Measurements from ENCODE around the gene FOXD2.
A peak's percentile ranks its signal among the peaks of the same experiment; 100 is the strongest.

The FOXD2 gene

GRCh38 chr1:47468709-47469389 lies 31.0 kb downstream of the FOXD2 start:
- DNase-seq (ENCODE audit: low spot score): no peak

DNA sequence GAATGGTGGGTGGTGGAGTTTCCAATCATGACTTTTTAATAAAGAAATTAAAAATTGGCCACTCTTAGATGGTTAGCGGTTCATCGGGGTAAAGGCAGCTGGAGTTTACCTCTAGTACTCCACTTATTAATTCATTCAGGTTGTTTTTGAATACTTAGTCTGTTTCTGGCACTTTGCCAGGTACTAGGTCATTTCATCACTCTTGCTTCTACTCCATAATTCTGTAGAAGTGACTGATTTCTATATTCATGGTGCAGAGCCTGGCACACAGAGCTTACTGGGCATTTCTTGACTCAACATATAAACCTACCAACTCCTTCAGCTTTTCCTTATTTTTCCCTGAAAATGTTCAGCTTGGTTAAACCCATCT lies 31.5 kb downstream of the FOXD2 start:
- DNase-seq (ENCODE audit: low spot score): no peak

- DNase-seq (ENCODE audit: low spot score): no peak
Observed at GRCh38 chr1:47469910-47470309, 32.1 kb downstream of the FOXD2 start.

- DNase-seq (ENCODE audit: low spot score): no peak
Observed at GRCh38 chr1:47471163-47471562, 33.3 kb downstream of the FOXD2 start.

DNA sequence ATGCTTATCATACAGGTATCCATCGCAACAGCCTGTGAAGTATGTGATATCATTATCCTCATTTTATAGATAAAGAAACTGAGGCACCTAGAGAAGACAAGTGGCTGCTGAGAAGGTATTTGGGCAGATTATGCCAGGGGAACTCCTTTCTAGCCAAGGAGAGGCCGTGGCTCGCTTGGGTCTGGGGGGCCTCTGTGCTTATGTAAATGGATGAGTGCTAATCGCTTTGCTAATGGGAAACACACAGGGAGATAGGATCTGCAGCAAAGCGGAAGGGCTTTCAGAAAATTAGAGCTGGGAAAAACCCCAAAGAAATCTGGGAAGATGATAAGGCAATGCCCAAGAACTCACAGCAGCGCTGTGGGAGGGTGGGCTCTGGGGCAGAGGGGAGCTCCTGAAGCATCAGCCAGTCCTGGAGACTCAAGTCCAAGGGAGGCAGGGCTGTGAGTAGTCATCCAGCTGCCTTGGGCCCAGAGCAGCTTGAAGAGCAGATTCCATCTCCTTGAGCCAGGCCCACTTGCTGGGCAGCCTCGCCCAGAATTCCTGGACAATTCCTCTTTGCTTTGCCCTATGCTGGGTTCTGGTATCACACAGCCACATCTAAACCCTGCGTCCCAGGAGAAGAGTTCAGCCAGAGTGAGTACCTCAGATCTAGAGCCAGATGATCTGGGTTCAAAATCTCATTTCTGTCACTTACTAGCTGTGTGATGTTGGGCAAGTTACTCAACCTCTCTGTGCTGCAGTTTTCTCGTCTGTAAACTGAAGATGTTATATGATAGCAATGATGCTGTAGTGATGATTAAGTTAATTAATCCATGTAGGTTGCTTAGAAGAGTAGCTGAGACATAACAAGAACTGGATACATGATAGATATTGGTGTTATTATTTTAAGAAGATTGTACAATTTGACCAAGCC lies 36.7 kb downstream of the FOXD2 start:
- DNase-seq (ENCODE audit: low spot score): no peak

GRCh38 chr1:47477595-47478080 lies 39.8 kb downstream of the FOXD2 start:
- no peak for DNase-seq (ENCODE audit: low spot score)

DNA sequence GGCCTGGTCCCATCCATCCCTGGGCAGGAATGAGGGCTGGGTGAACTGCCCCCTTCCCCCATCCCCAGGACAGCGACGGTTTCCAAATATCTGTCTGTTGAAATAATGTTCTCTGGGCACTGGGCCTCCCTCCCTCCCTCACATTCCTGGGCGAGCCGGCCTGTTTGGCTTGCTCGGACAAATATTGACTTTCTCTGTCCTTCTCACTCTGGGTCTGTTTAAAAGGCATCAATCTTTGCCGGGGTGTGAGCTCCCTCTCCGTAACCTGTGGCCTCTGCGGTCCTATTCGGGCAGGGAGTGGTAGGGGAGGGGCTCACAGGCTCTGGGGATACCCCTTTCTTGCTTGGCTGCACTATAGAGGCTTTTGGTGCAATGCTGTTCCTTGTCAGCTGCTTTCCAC lies 40.2 kb downstream of the FOXD2 start:
- no peak for DNase-seq (ENCODE audit: low spot score)

DNA sequence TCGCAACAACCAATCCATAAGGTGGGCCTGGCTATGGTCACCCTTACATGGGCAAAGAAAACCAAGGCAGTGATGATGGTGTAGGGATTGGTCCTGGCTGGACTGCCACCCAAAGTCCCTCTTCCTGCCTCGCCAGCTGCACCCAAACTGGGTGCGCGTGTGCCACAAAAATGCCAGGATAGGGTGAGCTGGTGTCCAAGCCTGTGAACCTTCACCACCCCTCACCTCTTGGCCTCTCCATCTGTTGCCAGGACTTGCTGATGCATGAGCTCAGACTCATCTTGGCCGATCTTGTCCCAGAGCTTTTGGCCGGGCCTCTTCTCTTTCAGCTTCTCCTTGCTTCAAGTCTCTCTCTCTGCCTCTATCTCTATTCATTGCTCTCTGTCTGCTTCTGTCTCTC lies 41.8 kb downstream of the FOXD2 start:
- no peak for DNase-seq (ENCODE audit: low spot score)

DNA sequence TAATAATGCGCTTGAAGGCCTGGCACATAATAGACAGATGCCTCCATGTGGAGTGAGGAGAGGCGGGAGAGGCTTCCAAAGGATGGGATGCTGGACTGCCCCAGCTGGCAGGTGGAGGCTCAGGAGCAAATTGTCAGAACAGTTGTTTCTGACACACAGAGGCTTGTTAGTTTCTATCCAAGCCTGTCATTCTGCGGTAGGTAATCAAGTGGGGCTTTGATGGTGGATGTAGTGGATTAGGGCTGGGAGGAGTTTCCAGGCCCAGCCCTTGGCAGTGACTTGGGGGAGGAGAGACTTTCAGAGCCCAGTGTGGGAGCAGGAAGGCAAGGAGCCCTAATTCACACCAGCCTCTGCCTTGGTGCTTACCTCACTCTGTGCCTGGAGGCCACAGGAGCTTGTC lies 44.1 kb downstream of the FOXD2 start:
- no peak for DNase-seq (ENCODE audit: low spot score)

GRCh38 chr1:47482786-47483185 lies 44.9 kb downstream of the FOXD2 start:
- peak; percentile 6 for DNase-seq (ENCODE audit: low spot score)

- DNase-seq (ENCODE audit: low spot score): no peak
Observed at GRCh38 chr1:47483651-47484050, 45.8 kb downstream of the FOXD2 start.

DNA sequence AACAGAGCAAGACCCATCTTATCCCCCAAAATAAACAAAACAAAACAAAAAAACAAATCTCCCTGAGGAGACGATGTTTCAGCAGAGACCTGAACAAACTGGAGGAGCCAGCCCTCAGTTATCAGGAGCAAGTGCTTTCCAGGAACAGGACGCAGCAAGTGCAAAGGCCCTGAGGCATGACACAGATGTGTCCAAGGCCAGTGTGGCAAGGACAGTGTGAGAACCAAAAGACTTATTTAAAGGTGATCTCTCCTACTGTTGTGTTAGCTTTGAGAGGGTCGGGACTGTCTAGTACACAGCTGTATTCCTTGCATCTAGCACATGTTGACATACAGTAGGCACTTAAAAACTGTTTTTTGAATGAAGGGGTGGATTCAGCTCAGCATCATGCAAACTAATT lies 48.0 kb downstream of the FOXD2 start:
- DNase-seq (ENCODE audit: low spot score): no peak

DNA sequence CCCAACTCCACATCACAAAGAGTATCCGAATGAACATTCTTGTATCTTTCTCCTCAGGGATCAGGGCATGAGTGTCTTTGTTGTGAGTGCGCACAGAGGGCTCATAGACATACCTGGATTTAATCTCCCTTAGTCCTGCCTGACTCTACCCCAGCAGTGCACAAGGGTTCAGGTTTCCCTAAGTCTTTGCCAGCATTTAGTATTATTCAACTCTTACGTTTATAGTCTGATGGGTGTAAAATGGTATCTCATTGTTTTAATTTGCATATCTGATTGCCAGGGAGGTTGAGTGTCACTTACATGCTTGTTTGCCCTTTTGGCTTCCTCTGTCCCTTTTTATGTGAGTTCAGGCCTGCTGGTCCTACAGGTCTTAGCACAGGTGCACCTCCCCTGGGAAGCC lies 49.5 kb downstream of the FOXD2 start:
- DNase-seq (ENCODE audit: low spot score): no peak

DNA sequence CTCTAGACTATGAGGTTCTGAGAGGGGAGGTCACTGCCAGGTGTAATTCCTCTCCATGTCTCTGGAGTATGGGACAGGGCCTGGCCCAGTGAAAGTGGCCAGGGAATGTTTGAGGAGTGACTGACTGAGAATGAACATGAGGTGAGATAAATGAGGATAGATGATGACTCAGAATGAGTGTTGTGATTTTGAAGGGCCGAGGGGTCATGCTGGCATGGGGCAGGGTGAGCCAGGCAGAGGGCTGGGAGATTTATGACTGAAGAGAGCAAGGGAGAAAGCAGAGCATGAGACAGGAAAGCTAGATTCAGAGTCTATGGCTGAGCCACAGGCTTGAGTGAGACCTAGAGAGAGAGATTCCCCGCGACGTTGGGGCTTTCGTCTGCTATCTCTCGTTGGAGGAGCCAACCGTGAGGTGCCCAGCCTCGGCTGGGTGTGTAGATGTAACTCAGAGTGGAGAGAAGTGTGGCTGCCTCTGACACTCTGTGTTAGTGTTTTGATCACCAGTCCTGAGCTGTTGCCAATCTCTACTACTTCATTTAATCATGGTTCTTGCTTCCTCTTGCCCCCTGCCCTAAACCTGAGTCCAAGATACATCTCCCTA lies 50.1 kb downstream of the FOXD2 start:
- no peak for DNase-seq (ENCODE audit: low spot score)
